Astrocyte of the spinal cord (primary cell): ENCODE results near the gene SHISA6.

Experiments used
- DNase-seq: peaks from one replicate; pipeline ENCODE4 v3.0.0; 2011; ENCODE audit warnings: low read depth, low spot score
- H3K4me3 ChIP-seq: 2 replicates; pipeline ENCODE4 v1.5.1; 2011; ENCODE audit warnings: low read depth, mild to moderate bottlenecking, low read length, moderate library complexity
- CTCF ChIP-seq: IDR thresholded peaks from 2 replicates; pipeline ENCODE4 v1.5.1; 2012; ENCODE audit warnings: low read depth, mild to moderate bottlenecking, low read length, inconsistent platforms
- in situ Hi-C: cut with HindIII; loops from 2 replicates; pipeline ENCODE4 v1.10.0; 2017; ENCODE audit warnings: low sequenced_read_pairs

Gene SHISA6

GRCh38 chr17:11511696-11512095 lies 270.7 kb downstream of the SHISA6 start:
- in situ Hi-C loops = no loop called here

GRCh38 chr17:11514565-11514964 lies 273.6 kb downstream of the SHISA6 start:
- in situ Hi-C loops = no loop called here
- no peak for DNase-seq
- H3K4me3 ChIP-seq = no peak overlapping the region
- no peak for TF ChIP-seq CTCF

More at GRCh38 chr17:11511696-11512095, 270.7 kb downstream of the SHISA6 start:
- H3K4me3 ChIP-seq = no peak overlapping the region
- no peak for DNase-seq
- TF ChIP-seq CTCF = no peak

GRCh38 chr17:11514981-11515680 lies 274.1 kb downstream of the SHISA6 start:
- TF ChIP-seq CTCF = no peak
- H3K4me3 ChIP-seq = no peak overlapping the region
- in situ Hi-C loops = no loop called here
- DNase-seq = no peak

GRCh38 chr17:11515901-11516300 lies 274.9 kb downstream of the SHISA6 start:
- in situ Hi-C loops = no loop called here
- no peak overlapping the region for H3K4me3 ChIP-seq
- DNase-seq = no peak
- no peak for TF ChIP-seq CTCF

- in situ Hi-C loops = no loop called here
- no peak for TF ChIP-seq CTCF
- no peak overlapping the region for H3K4me3 ChIP-seq
- DNase-seq = no peak
Measured at GRCh38 chr17:11535231-11535630, 294.2 kb downstream of the SHISA6 start.

GRCh38 chr17:11538366-11538765 lies 297.4 kb downstream of the SHISA6 start:
- in situ Hi-C loops = no loop called here
- no peak for DNase-seq
- no peak for TF ChIP-seq CTCF
- no peak overlapping the region for H3K4me3 ChIP-seq

GRCh38 chr17:11539637-11540036 lies 298.6 kb downstream of the SHISA6 start:
- TF ChIP-seq CTCF = no peak
- in situ Hi-C loops = no loop called here
- DNase-seq = no peak
- H3K4me3 ChIP-seq = no peak overlapping the region
